Fibroblast of lung (primary cell): ENCODE data around the gene STC2. TPM values are rescaled to one million over a fixed set of nuclear protein-coding genes. Genes with fewer than 3 reads are reported as not detected.

Source experiments
- DNase-seq, 2 donors: peaks; one replicate each; pipeline versions ENCODE4 v3.0.0 to v3.0.0-alpha.2; 2010; ENCODE audit warnings: low read depth in 2 of 2
- H2AFZ ChIP-seq: 2 replicates; pipeline ENCODE4 v1.5.1; 2012; ENCODE audit warnings: low read length, control low read depth, inconsistent platforms
- H3K27ac ChIP-seq: 2 replicates; pipeline ENCODE4 v1.5.1; 2011; ENCODE audit warnings: low read length, control low read depth; ENCODE audit not compliant: insufficient read depth
- H3K27me3 ChIP-seq: 2 replicates; pipeline ENCODE4 v1.5.1; 2011; ENCODE audit warnings: mild to moderate bottlenecking, low read length; ENCODE audit not compliant: control insufficient read depth, insufficient read depth
- H3K36me3 ChIP-seq: 2 replicates; pipeline ENCODE4 v1.5.1; 2011; ENCODE audit warnings: low read length; ENCODE audit not compliant: control insufficient read depth, insufficient read depth
- H3K4me1 ChIP-seq: 2 replicates; pipeline ENCODE4 v1.5.1; 2011; ENCODE audit warnings: low read length; ENCODE audit not compliant: control insufficient read depth, insufficient read depth; ENCODE audit errors: extremely low read depth
- H3K4me2 ChIP-seq: 2 replicates; pipeline ENCODE4 v1.5.1; 2011; ENCODE audit warnings: low read length, control low read depth; ENCODE audit not compliant: insufficient read depth; ENCODE audit errors: extremely low read depth
- H3K4me3 ChIP-seq, 4 experiments: fragments of 200-600 bp in 1 of 4; sonication (generic) in 1 of 4; replicated peaks in 1 of 4; 2 replicates each; pipeline ENCODE4 v1.5.1; 2011 to 2016; ENCODE audit warnings: low read length in 4 of 4, low read depth in 3 of 4, mild to moderate bottlenecking in 3 of 4, control low read depth in 2 of 4, inconsistent platforms in 1 of 4, mixed read lengths in 1 of 4; ENCODE audit not compliant: insufficient read depth in 1 of 4; ENCODE audit errors: control extremely low read depth in 1 of 4
- H3K79me2 ChIP-seq: 2 replicates; pipeline ENCODE4 v1.5.1; 2012; ENCODE audit warnings: mild to moderate bottlenecking, low read length, inconsistent platforms; ENCODE audit not compliant: control insufficient read depth, insufficient read depth
- H3K9ac ChIP-seq: 2 replicates; pipeline ENCODE4 v1.5.1; 2011; ENCODE audit warnings: mild to moderate bottlenecking, low read length, control low read depth; ENCODE audit not compliant: insufficient read depth
- H3K9me3 ChIP-seq: 2 replicates; pipeline ENCODE4 v1.5.1; 2012; ENCODE audit warnings: low read depth, low read length; ENCODE audit not compliant: control insufficient read depth, insufficient read depth
- H4K20me1 ChIP-seq: 2 replicates; pipeline ENCODE4 v1.5.1; 2011; ENCODE audit warnings: low read length; ENCODE audit not compliant: control insufficient read depth, insufficient read depth; ENCODE audit errors: extremely low read depth
- EZH2 ChIP-seq: IDR thresholded peaks from 2 replicates; pipeline ENCODE4 v1.5.1; 2012; ENCODE audit warnings: low read length, control low read depth, mild to moderate bottlenecking; ENCODE audit errors: missing control alignments
- polyA plus RNA-seq, 2 donors: library from polyadenylated mRNA; depleted of rRNA in 1 of 2; stranded (reverse) in 1 of 2; unstranded in 1 of 2; fragments of >200 nt; gene quantifications; 2 replicates each; pipeline ENCODE4 v1.2.1, GENCODE V29; 2011 to 2012; ENCODE audit warnings: missing spikeins in 1 of 2
- total RNA-seq: library from RNA; depleted of rRNA; stranded (reverse); fragments of >200 nt; gene quantifications from 2 replicates; pipeline ENCODE4 v1.2.1, GENCODE V29; 2014
- TF ChIP-seq, protein P1 (sequence below), 2 donors: IDR thresholded peaks in 1 of 2; conservative IDR thresholded peaks in 1 of 2; 1 replicate in 1 of 2; 2 replicates in 1 of 2; pipeline ENCODE4 v1.5.1; 2011 to 2012; ENCODE audit warnings: low read length in 2 of 2, control low read depth in 1 of 2, inconsistent platforms in 1 of 2, low read depth in 1 of 2, mild to moderate bottlenecking in 1 of 2

STC2 gene
- total and polyA plus RNA-seq, 2 donors (not counting 1 experiment from before 2014, with no cell fraction given) = 112 to 299 TPM

GRCh38 chr5:173342813-173343755 is 14.9 kb upstream of the STC2 start:
- no peak overlapping the region for H3K4me3 ChIP-seq
- no peaks in the 10 kb centered on the region for H3K36me3 ChIP-seq
- DNase-seq = no peak
- H3K4me2 ChIP-seq = no peak overlapping the region
- H4K20me1 ChIP-seq = no peaks in the 10 kb centered on the region
- H3K4me1 ChIP-seq = no peaks in the 10 kb centered on the region
- TF ChIP-seq, protein P1, sequence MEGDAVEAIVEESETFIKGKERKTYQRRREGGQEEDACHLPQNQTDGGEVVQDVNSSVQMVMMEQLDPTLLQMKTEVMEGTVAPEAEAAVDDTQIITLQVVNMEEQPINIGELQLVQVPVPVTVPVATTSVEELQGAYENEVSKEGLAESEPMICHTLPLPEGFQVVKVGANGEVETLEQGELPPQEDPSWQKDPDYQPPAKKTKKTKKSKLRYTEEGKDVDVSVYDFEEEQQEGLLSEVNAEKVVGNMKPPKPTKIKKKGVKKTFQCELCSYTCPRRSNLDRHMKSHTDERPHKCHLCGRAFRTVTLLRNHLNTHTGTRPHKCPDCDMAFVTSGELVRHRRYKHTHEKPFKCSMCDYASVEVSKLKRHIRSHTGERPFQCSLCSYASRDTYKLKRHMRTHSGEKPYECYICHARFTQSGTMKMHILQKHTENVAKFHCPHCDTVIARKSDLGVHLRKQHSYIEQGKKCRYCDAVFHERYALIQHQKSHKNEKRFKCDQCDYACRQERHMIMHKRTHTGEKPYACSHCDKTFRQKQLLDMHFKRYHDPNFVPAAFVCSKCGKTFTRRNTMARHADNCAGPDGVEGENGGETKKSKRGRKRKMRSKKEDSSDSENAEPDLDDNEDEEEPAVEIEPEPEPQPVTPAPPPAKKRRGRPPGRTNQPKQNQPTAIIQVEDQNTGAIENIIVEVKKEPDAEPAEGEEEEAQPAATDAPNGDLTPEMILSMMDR (conservative IDR thresholded peaks at IDR 0.05 in 1 of 2, IDR thresholded peaks at IDR 0.05 in 1 of 2; ENCODE audit: low read depth in 1 of 2, low read length in 2 of 2) = no peak
- no peak for TF ChIP-seq EZH2
- no peak overlapping the region for H3K27ac ChIP-seq
- H2AFZ ChIP-seq = no peak overlapping the region
- no peaks in the 10 kb centered on the region for H3K79me2 ChIP-seq
- H3K9ac ChIP-seq = no peak overlapping the region
- H3K27me3 ChIP-seq = no peaks in the 10 kb centered on the region
- H3K9me3 ChIP-seq = no peaks in the 10 kb centered on the region

DNA sequence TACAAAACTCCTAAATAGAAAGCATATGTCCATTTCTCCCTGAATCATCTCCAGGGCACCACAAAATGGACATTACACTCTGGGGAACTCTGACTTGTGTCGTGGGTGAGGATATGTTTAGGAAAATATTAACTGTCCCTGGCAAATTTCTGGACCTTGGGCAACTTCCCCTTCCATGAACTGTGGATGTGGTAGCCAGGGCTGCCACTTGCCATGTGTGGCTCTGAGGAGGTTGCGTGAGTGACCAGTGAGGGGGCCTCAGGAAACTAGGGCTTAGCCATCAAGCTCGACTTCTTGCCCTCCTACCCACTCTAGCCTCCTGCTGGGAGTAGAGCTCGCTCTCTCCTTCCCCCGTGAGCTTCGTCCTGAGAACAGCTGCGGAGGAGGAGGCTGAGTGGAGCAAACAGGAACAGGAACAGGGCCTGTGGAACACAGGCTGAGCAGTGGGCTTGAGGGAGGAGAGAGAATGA is 13.8 kb upstream of the STC2 start:
- H3K9me3 ChIP-seq = no peaks in the 10 kb centered on the region
- no peak overlapping the region for H3K4me3 ChIP-seq
- H3K9ac ChIP-seq = no peak overlapping the region
- H2AFZ ChIP-seq = no peak overlapping the region
- TF ChIP-seq, protein P1 (conservative IDR thresholded peaks at IDR 0.05 in 1 of 2, IDR thresholded peaks at IDR 0.05 in 1 of 2; ENCODE audit: low read depth in 1 of 2, low read length in 2 of 2) = no peak
- TF ChIP-seq EZH2 = no peak
- no peaks in the 10 kb centered on the region for H3K36me3 ChIP-seq
- no peaks in the 10 kb centered on the region for H3K4me1 ChIP-seq
- H3K4me2 ChIP-seq = no peak overlapping the region
- H3K27ac ChIP-seq = no peak overlapping the region
- H4K20me1 ChIP-seq = no peaks in the 10 kb centered on the region
- H3K79me2 ChIP-seq = no peaks in the 10 kb centered on the region
- DNase-seq = no peak
- H3K27me3 ChIP-seq = no peaks in the 10 kb centered on the region

- TF ChIP-seq EZH2 = no peak
- TF ChIP-seq, protein P1 (conservative IDR thresholded peaks at IDR 0.05 in 1 of 2, IDR thresholded peaks at IDR 0.05 in 1 of 2; ENCODE audit: low read depth in 1 of 2, low read length in 2 of 2) = no peak
- Histone ChIP-seq H2AFZ (no peak overlapping the region), H3K4me1 (no peaks in the 10 kb centered on the region), H3K4me2 (no peak overlapping the region), H3K27ac (no peak overlapping the region), H3K36me3 (no peaks in the 10 kb centered on the region), H3K9ac (no peak overlapping the region), H4K20me1 (no peaks in the 10 kb centered on the region), H3K27me3 (no peaks in the 10 kb centered on the region), H3K79me2 (no peaks in the 10 kb centered on the region), H3K4me3 (no peak overlapping the region), H3K9me3 (no peaks in the 10 kb centered on the region)
- no peak for DNase-seq
Observed at GRCh38 chr5:173340984-173341383, 12.8 kb upstream of the STC2 start.
